HepG2 (cell line): ENCODE results near the gene KIF7.
A peak's percentile ranks its signal among the peaks of the same experiment; 100 is the strongest.

Experiments
- CTCF ChIP-seq: sonication (generic); formaldehyde crosslinking; IDR thresholded peaks from 2 replicates; pipeline ENCODE4 v1.5.0; 2020; ENCODE audit warnings: mild to moderate bottlenecking, missing genetic modification reagents, moderate library complexity
- EP300 ChIP-seq, 3 experiments: sonication (generic) in 1 of 3; formaldehyde crosslinking in 1 of 3; IDR thresholded peaks; 2 replicates each; pipeline versions ENCODE4 v1.5.1 to v1.6.1; 2011 to 2020; ENCODE audit warnings: low read depth in 2 of 3, low read length in 2 of 3, borderline replicate concordance in 1 of 3, improper control_type of control experiment in 1 of 3, mild to moderate bottlenecking in 1 of 3, missing genetic modification reagents in 1 of 3, moderate library complexity in 1 of 3
- EZH2 ChIP-seq: conservative IDR thresholded peaks from 2 replicates; pipeline ENCODE4 v1.6.1; 2012; ENCODE audit warnings: mild to moderate bottlenecking, low read depth, low read length, moderate library complexity
- FOXA1 ChIP-seq, 2 experiments: fragments of 450-650 bp in 1 of 2; sonication (generic) in 1 of 2; formaldehyde crosslinking in 1 of 2; IDR thresholded peaks; 2 replicates each; pipeline versions ENCODE4 v1.4.0 to v1.6.1; 2016 to 2020; ENCODE audit warnings: missing genetic modification reagents in 1 of 2
- JUND ChIP-seq: sonication (generic); formaldehyde crosslinking; IDR thresholded peaks from 2 replicates; pipeline ENCODE4 v1.8.0; 2022; ENCODE audit warnings: mild to moderate bottlenecking, missing genetic modification reagents
- LBX2 ChIP-seq: sonication (generic); formaldehyde crosslinking; IDR thresholded peaks from 2 replicates; pipeline ENCODE4 v1.5.0; 2020; ENCODE audit warnings: missing genetic modification reagents, mild to moderate bottlenecking, borderline replicate concordance
- POLR2A ChIP-seq, 2 experiments: IDR thresholded peaks; 2 replicates each; pipeline ENCODE4 v1.6.1; 2011; ENCODE audit warnings: low read depth in 2 of 2, low read length in 2 of 2, mild to moderate bottlenecking in 1 of 2, moderate library complexity in 1 of 2; ENCODE audit not compliant: insufficient read depth in 1 of 2
- REST ChIP-seq, 2 experiments: IDR thresholded peaks; 2 replicates each; pipeline ENCODE4 v1.6.1; 2011 to 2012; ENCODE audit warnings: low read length in 2 of 2, borderline replicate concordance in 1 of 2, low read depth in 1 of 2, mild to moderate bottlenecking in 1 of 2, moderate library complexity in 1 of 2
- ZBTB40 ChIP-seq, 2 experiments: fragments of 450-650 bp in 1 of 2; sonication (generic) in 1 of 2; formaldehyde crosslinking in 1 of 2; IDR thresholded peaks; 2 replicates each; pipeline versions ENCODE4 v1.6.1 to v1.8.0; 2016 to 2022; ENCODE audit warnings: antibody characterized with exemption in 1 of 2, mild to moderate bottlenecking in 1 of 2, missing genetic modification reagents in 1 of 2
- ZNF292 ChIP-seq: sonication (generic); formaldehyde crosslinking; IDR thresholded peaks from 2 replicates; pipeline ENCODE4 v1.8.1; 2022; ENCODE audit warnings: mild to moderate bottlenecking, low read depth, missing genetic modification reagents, borderline replicate concordance
- ZNF354B ChIP-seq: sonication (generic); formaldehyde crosslinking; IDR thresholded peaks from 2 replicates; pipeline ENCODE4 v1.8.0; 2022; ENCODE audit warnings: mild to moderate bottlenecking, missing genetic modification reagents

GRCh38 chr15:89628806-89629715 lies 26.2 kb downstream of the KIF7 start:
- TF ChIP-seq FOXA1 (IDR thresholded peaks at IDR 0.05) (no peak), FOXA1 (CRISPR knock-in tag; IDR thresholded peaks at IDR 0.05) (no peak), ZNF354B (CRISPR knock-in tag) (no peak), EZH2 (no peak), JUND (CRISPR knock-in tag) (no peak), POLR2A (IDR thresholded peaks at IDR 0.05; ENCODE audit: insufficient read depth in 1 of 2, low read depth in 2 of 2, low read length in 2 of 2) (peak in 1 of 2 experiments; percentile 45; a peak in 1 of 4 replicates), EP300 (IDR thresholded peaks at IDR 0.05; ENCODE audit: low read depth in 2 of 2, low read length in 2 of 2) (no peak), EP300 (CRISPR knock-in tag; IDR thresholded peaks at IDR 0.05; ENCODE audit: borderline replicate concordance) (no peak), ZBTB40 (IDR thresholded peaks at IDR 0.05) (no peak), ZBTB40 (CRISPR knock-in tag; IDR thresholded peaks at IDR 0.05) (no peak), REST (IDR thresholded peaks at IDR 0.05; ENCODE audit: borderline replicate concordance in 1 of 2, low read depth in 1 of 2, low read length in 2 of 2) (no peak), CTCF (CRISPR knock-in tag) (no peak), LBX2 (CRISPR knock-in tag) (no peak), ZNF292 (CRISPR knock-in tag) (no peak)
